ENCODE data around the gene ZNF644. TPM values are rescaled to one million over a fixed set of nuclear protein-coding genes. Genes with fewer than 3 reads are reported as not detected.

ZNF644 gene
- total RNA-seq, 2 donors from 2014 or later, result 24.9 to 34.4 TPM

GRCh38 chr1:91038582-91038981 is 16.7 kb upstream of the ZNF644 start:
- no peak overlapping the region for H3K4me3 ChIP-seq
- no peak for TF ChIP-seq CTCF (IDR thresholded peaks at IDR 0.05)
- H3K27ac ChIP-seq, result no peak overlapping the region
- no peaks in the 10 kb centered on the region for H3K27me3 ChIP-seq
- no peak for DNase-seq (ENCODE audit: low spot score)
- peaks cover 0 to 8% of the 10 kb centered on the region in 2 donors for H3K9me3 ChIP-seq
- no peaks in the 10 kb centered on the region for H3K36me3 ChIP-seq
- no peaks in the 10 kb centered on the region for H3K4me1 ChIP-seq

- Histone ChIP-seq H3K36me3 (no peaks in the 10 kb centered on the region), H3K4me1 (no peaks in the 10 kb centered on the region), H3K4me3 (no peak overlapping the region), H3K27me3 (no peaks in the 10 kb centered on the region), H3K9me3 (peaks cover 0 to 1% of the 10 kb centered on the region in 2 donors), H3K27ac (no peak overlapping the region)
- no peak for DNase-seq (ENCODE audit: low spot score)
- TF ChIP-seq CTCF (IDR thresholded peaks at IDR 0.05), result no peak
Observed at GRCh38 chr1:91036894-91037829, 15.3 kb upstream of the ZNF644 start.

DNA sequence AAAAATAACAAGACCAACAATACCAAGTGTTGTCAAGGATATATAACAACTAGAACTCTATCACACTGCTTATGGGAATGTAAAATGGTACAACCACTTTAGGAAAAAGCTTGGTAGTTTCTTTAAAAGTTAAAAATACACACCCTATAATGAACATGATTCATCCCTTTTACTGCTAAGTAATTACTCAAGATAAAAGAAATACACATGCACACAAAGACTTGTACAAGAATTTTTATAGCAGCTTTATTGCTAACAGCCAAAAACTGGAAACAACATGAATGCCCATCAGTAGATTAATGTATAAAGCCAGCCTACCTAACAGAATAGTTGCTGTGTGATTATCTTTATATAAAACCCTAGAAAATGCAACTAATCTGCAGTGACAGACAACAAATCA is 10.5 kb upstream of the ZNF644 start:
- H3K4me3 ChIP-seq, result no peak overlapping the region
- DNase-seq (ENCODE audit: low spot score), result no peak
- H3K4me1 ChIP-seq, result no peaks in the 10 kb centered on the region

GRCh38 chr1:91031081-91031480 is 9.2 kb upstream of the ZNF644 start:
- Histone ChIP-seq H3K27me3 (no peaks in the 10 kb centered on the region), H3K36me3 (no peaks in the 10 kb centered on the region), H3K27ac (no peak overlapping the region), H3K4me3 (no peak overlapping the region), H3K9me3 (no peaks in the 10 kb centered on the region), H3K4me1 (no peaks in the 10 kb centered on the region)
- no peak for DNase-seq (ENCODE audit: low spot score)
- TF ChIP-seq CTCF (IDR thresholded peaks at IDR 0.05), result no peak

More for the DNA sequence above, 10.5 kb upstream of the ZNF644 start:
- H3K9me3 ChIP-seq, result no peaks in the 10 kb centered on the region
- no peaks in the 10 kb centered on the region for H3K27me3 ChIP-seq
- TF ChIP-seq CTCF (IDR thresholded peaks at IDR 0.05), result no peak
- no peak overlapping the region for H3K27ac ChIP-seq
- no peaks in the 10 kb centered on the region for H3K36me3 ChIP-seq

- Histone ChIP-seq H3K36me3 (no peaks in the 10 kb centered on the region), H3K27me3 (no peaks in the 10 kb centered on the region), H3K9me3 (no peaks in the 10 kb centered on the region), H3K4me1 (peaks cover 0 to 9% of the 10 kb centered on the region in 2 donors), H3K27ac (no peak overlapping the region), H3K4me3 (no peak overlapping the region)
- no peak for DNase-seq (ENCODE audit: low spot score)
- TF ChIP-seq CTCF (IDR thresholded peaks at IDR 0.05), result no peak
Observed at GRCh38 chr1:91026777-91027176, 4.9 kb upstream of the ZNF644 start.
